ENCODE results near the gene POPDC2. TPM values are rescaled to one million over a fixed set of nuclear protein-coding genes. Genes with fewer than 3 reads are reported as not detected.

The POPDC2 gene
- total RNA-seq, 2 donors from 2014 or later, result 1.3 to 26.3 TPM

- Histone ChIP-seq H3K9ac (ENCODE audit: low read depth in 2 of 2, low read length in 2 of 2) (no peak overlapping the region), H3K36me3 (no peaks in the 10 kb centered on the region), H3K4me1 (peaks cover 9% of the 10 kb centered on the region), H3K4me3 (no peak overlapping the region), H3K27me3 (no peaks in the 10 kb centered on the region), H3K9me3 (no peaks in the 10 kb centered on the region), H3K27ac (peak overlapping the region; percentile 91)
- no peak for DNase-seq
- intact Hi-C loops (cut with DNase I), result loop anchor here (10.0 kb wide), 1 partner anchor 211 kb away; the partner anchor contains the start of genes POGLUT1 and TMEM39A
- TF ChIP-seq CTCF (IDR thresholded peaks at IDR 0.05), result no peak
Observed at GRCh38 chr3:119675188-119675874, 14.9 kb upstream of the POPDC2 start.

GRCh38 chr3:119673875-119674274 is 13.5 kb upstream of the POPDC2 start:
- Histone ChIP-seq H3K9ac (ENCODE audit: low read depth in 2 of 2, low read length in 2 of 2) (no peak overlapping the region), H3K36me3 (peaks cover 1% of the 10 kb centered on the region), H3K4me3 (no peak overlapping the region), H3K27ac (no peak overlapping the region), H3K4me1 (peaks cover 9% of the 10 kb centered on the region), H3K27me3 (no peaks in the 10 kb centered on the region), H3K9me3 (no peaks in the 10 kb centered on the region)
- intact Hi-C loops (cut with DNase I), result loop anchor here (10.0 kb wide), 1 partner anchor 209 kb away; the partner anchor contains the start of genes POGLUT1 and TMEM39A
- DNase-seq, result no peak
- no peak for TF ChIP-seq CTCF (IDR thresholded peaks at IDR 0.05)

GRCh38 chr3:119672776-119673175 is 12.4 kb upstream of the POPDC2 start:
- no peak overlapping the region for H3K27ac ChIP-seq
- H3K36me3 ChIP-seq, result peaks cover 4% of the 10 kb centered on the region
- no peak overlapping the region for H3K4me3 ChIP-seq
- no peaks in the 10 kb centered on the region for H3K27me3 ChIP-seq
- H3K9me3 ChIP-seq, result no peaks in the 10 kb centered on the region
- H3K9ac ChIP-seq (ENCODE audit: low read depth in 2 of 2, low read length in 2 of 2), result no peak overlapping the region
- TF ChIP-seq CTCF (IDR thresholded peaks at IDR 0.05), result no peak
- peaks cover 9% of the 10 kb centered on the region for H3K4me1 ChIP-seq
- DNase-seq, result no peak
- intact Hi-C loops (cut with DNase I), result loop anchor here (10.0 kb wide), 1 partner anchor 208 kb away; the partner anchor contains the start of genes POGLUT1 and TMEM39A

- DNase-seq, result no peak
Observed at GRCh38 chr3:119669906-119670570, 9.6 kb upstream of the POPDC2 start.

More at GRCh38 chr3:119669906-119670570, 9.6 kb upstream of the POPDC2 start:
- no peak for TF ChIP-seq CTCF (IDR thresholded peaks at IDR 0.05)
- Histone ChIP-seq H3K36me3 (peaks cover 4% of the 10 kb centered on the region), H3K27me3 (no peaks in the 10 kb centered on the region), H3K9ac (ENCODE audit: low read depth in 2 of 2, low read length in 2 of 2) (no peak overlapping the region), H3K27ac (no peak overlapping the region), H3K9me3 (no peaks in the 10 kb centered on the region), H3K4me1 (no peaks in the 10 kb centered on the region), H3K4me3 (no peak overlapping the region)
- intact Hi-C loops (cut with DNase I), result loop anchor here (10.0 kb wide), 1 partner anchor 205 kb away; the partner anchor contains the start of genes POGLUT1 and TMEM39A

Measured in colonic mucosa (tissue), 4 donors.